Activated naive CD8-positive, alpha-beta T cell treated with anti-CD3 and anti-CD28 coated beads, Interleukin-2, amount 50 U/mL, for 24 hours (primary cell): Measurements from ENCODE around the gene KEAP1.
"Not testable (repeated sequence)": the region's sequence is repeated elsewhere in the genome, so short reads cannot be mapped to it uniquely, and the experiment has no call there.

Experiments used
- ATAC-seq: fragments of 150-1000 bp; cut with Tn5 transposase; one replicate; pipeline ENCODE4 v1.10.0; 2021
- DNase-seq: peaks from one replicate; pipeline ENCODE4 v3.0.0; 2021
- H3K27ac Mint-ChIP-seq: one replicate; pipeline ENCODE4 v1.8.0; 2021; ENCODE audit warnings: mild to moderate bottlenecking, mixed read lengths
- H3K27me3 Mint-ChIP-seq: one replicate; pipeline ENCODE4 v1.8.0; 2021; ENCODE audit warnings: mixed read lengths
- H3K36me3 Mint-ChIP-seq: one replicate; pipeline ENCODE4 v1.8.0; 2021; ENCODE audit warnings: low read depth, mixed read lengths
- H3K4me1 Mint-ChIP-seq: one replicate; pipeline ENCODE4 v1.8.0; 2021; ENCODE audit warnings: mixed read lengths
- H3K4me3 Mint-ChIP-seq: one replicate; pipeline ENCODE4 v1.8.0; 2021; ENCODE audit warnings: mild to moderate bottlenecking, moderate library complexity, mixed read lengths
- H3K9me3 Mint-ChIP-seq: one replicate; pipeline ENCODE4 v1.8.0; 2021; ENCODE audit warnings: mixed read lengths

KEAP1 gene

GRCh38 chr19:10538204-10538983 is 35.2 kb upstream of the KEAP1 start:
- ATAC-seq (no peak), DNase-seq (no peak)
- Mint-ChIP-seq H3K36me3 (no peaks in the 10 kb centered on the region), H3K27ac (no peak overlapping the region), H3K9me3 (no peaks in the 10 kb centered on the region), H3K4me3 (no peak overlapping the region), H3K4me1 (peaks cover 8% of the 10 kb centered on the region), H3K27me3 (peaks cover 28% of the 10 kb centered on the region)

DNA sequence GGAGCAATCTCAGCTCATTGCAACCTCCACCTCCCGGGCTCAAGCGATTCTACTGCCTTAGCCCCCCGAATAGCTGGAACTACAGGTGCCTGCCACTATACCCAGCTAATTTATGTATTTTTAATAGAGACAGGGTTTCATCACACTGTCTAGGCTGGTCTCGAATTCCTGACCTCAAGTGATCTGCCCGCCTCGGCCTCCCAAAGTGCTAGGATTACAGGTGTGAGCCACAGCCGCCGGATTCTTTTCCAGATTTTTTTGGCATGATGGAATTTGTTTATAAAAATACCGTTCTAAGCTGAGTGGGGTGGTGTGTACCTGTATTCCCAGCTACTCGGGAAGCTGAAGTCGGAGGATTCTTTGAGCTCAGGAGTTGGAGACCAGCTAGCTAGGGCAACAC is 34.5 kb upstream of the KEAP1 start:
- no peak for ATAC-seq
- H3K9me3 Mint-ChIP-seq: no peaks in the 10 kb centered on the region
- peaks cover 28% of the 10 kb centered on the region for H3K27me3 Mint-ChIP-seq
- peaks cover 6% of the 10 kb centered on the region for H3K4me1 Mint-ChIP-seq
- H3K4me3 Mint-ChIP-seq: no peak overlapping the region
- no peak overlapping the region for H3K27ac Mint-ChIP-seq
- DNase-seq: no peak
- H3K36me3 Mint-ChIP-seq: no peaks in the 10 kb centered on the region

GRCh38 chr19:10535613-10536012 is 32.5 kb upstream of the KEAP1 start:
- Mint-ChIP-seq H3K27me3 (peaks cover 28% of the 10 kb centered on the region), H3K27ac (no peak overlapping the region), H3K9me3 (no peaks in the 10 kb centered on the region), H3K4me1 (peaks cover 6% of the 10 kb centered on the region), H3K36me3 (no peaks in the 10 kb centered on the region), H3K4me3 (no peak overlapping the region)
- DNase-seq: no peak
- no peak for ATAC-seq

DNA sequence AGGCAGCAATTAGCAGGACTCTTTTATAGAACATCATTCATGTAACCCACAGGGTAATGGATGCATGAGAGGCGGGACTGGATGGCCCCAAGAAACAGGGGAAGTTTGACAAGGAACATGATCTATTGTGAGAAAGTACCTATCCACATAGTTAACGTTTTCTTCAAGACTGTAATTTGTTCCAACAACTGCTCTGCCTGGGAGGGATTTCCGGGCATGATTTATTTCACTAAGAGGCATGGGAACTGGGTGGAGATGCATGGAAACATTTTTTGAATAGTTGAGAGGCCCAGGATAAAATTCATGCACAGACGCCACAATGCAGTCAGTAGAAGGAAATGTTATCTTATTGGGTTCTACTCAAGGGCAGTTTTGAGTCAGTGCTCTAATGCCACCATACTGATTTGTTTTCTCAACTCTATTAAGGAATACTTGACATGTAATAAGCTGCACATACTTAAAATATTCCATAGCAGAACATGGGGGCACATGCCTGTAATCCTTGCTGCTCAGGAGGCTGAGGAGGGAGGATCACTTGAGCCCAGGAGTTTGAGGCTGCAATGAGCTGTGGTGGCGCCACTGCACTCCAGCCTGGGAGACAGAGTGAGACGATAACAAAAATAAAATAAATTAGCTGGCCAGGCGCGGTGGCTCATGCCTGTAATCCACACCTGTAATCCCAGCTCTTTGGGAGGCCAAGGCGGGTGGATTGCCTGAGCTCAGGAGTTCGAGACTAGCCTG is 30.7 kb upstream of the KEAP1 start:
- Mint-ChIP-seq H3K4me3 (no peak overlapping the region), H3K9me3 (no peaks in the 10 kb centered on the region), H3K27me3 (peaks cover 14% of the 10 kb centered on the region), H3K36me3 (no peaks in the 10 kb centered on the region), H3K27ac (no peak overlapping the region), H3K4me1 (peaks cover 5% of the 10 kb centered on the region)
- ATAC-seq (no peak), DNase-seq (no peak)

DNA sequence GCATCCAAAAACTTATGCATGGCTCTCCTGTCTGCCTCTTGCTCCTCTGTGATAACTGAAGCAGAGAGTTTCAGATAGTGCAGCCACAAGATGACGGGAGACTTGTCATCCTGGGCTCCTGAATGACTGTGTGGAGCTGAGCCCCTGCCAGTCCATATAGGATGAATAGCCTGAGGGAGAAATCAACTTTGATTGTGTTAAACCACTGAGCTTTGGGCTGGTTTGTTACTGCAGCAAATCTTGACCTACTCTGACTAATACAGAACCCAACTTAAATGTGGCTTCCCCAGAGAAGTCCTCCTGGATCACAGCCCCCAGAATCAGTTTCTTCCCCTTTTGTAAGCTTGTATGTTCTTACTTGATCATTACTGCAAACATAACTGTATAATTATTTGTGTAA is 29.3 kb upstream of the KEAP1 start:
- Mint-ChIP-seq H3K4me3 (no peak overlapping the region), H3K36me3 (no peaks in the 10 kb centered on the region), H3K27ac (no peak overlapping the region), H3K27me3 (peaks cover 6% of the 10 kb centered on the region), H3K4me1 (no peaks in the 10 kb centered on the region), H3K9me3 (no peaks in the 10 kb centered on the region)
- ATAC-seq (no peak), DNase-seq (no peak)

GRCh38 chr19:10526887-10527286 is 23.7 kb upstream of the KEAP1 start:
- not testable (repeated sequence) for ATAC-seq, DNase-seq, H3K27ac Mint-ChIP-seq, H3K27me3 Mint-ChIP-seq, H3K36me3 Mint-ChIP-seq, H3K4me3 Mint-ChIP-seq, H3K4me1 Mint-ChIP-seq, H3K9me3 Mint-ChIP-seq

DNA sequence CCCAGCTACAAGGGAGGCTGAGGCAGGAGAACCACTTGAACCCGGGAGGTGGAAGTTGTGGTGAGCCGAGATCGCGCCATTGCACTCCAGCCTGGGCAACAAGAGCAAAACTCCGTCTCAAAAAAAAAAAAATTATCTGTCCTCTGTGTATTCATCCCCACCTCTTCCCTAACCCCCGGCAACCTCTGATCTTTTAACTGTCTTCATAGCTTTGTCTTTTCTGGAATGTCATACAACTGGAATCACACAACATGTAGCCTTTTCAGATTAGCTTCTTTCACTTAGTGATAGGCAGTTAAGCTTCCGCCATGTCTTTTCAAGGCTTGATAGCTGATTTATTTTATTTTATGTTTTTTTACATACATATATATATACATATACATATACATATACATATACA is 22.5 kb upstream of the KEAP1 start:
- no peaks in the 10 kb centered on the region for H3K4me1 Mint-ChIP-seq
- H3K27ac Mint-ChIP-seq: no peak overlapping the region
- ATAC-seq: no peak
- H3K27me3 Mint-ChIP-seq: peaks cover 1% of the 10 kb centered on the region
- no peaks in the 10 kb centered on the region for H3K9me3 Mint-ChIP-seq
- DNase-seq: no peak
- no peak overlapping the region for H3K4me3 Mint-ChIP-seq
- H3K36me3 Mint-ChIP-seq: no peaks in the 10 kb centered on the region

- Mint-ChIP-seq H3K4me3 (no peak overlapping the region), H3K4me1 (peaks cover 13% of the 10 kb centered on the region), H3K27me3 (peaks cover 19% of the 10 kb centered on the region), H3K27ac (no peak overlapping the region), H3K9me3 (no peaks in the 10 kb centered on the region), H3K36me3 (no peaks in the 10 kb centered on the region)
- ATAC-seq (no peak), DNase-seq (no peak)
Measured at GRCh38 chr19:10523135-10523636, 20.0 kb upstream of the KEAP1 start.

DNA sequence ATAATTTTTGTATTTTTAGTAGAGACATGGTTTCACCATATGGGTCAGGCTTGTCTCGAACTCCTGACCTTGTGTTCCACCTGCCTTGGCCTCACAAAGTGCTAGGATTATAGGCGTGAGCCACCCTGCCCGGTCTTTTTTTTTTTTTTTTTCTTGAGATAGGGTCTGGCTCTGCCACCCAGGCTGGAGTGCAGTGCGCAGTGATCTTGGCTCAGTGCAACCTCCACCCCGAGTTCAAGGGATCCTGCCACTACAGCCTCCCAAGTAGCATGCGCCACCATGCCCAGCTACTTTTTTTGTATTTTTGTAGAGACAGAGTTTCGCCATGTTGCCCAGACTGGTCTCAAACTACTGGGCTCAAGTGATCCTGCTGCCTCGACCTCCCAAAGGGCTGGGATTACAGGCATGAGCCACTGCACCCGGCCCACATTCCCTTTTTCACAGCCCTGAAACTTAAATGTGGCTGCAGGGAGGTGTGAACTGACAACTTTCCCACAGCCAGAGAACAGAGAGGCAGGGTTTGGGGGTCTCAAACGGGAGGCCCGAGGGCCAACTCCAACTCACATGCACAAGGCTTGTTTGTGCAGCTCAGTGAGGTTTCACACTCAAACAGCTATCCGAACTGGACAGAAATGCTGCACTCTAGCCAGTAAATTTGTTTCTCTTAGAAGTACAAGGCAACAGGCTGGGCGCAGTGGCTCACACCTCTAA is 18.5 kb upstream of the KEAP1 start:
- ATAC-seq (no peak), DNase-seq (no peak)
- Mint-ChIP-seq H3K36me3 (no peaks in the 10 kb centered on the region), H3K4me3 (no peak overlapping the region), H3K27me3 (peaks cover 26% of the 10 kb centered on the region), H3K27ac (no peak overlapping the region), H3K9me3 (no peaks in the 10 kb centered on the region), H3K4me1 (peaks cover 20% of the 10 kb centered on the region)

GRCh38 chr19:10520652-10521318 is 17.6 kb upstream of the KEAP1 start:
- Mint-ChIP-seq H3K4me1 (peaks cover 21% of the 10 kb centered on the region), H3K27me3 (peaks cover 34% of the 10 kb centered on the region), H3K9me3 (no peaks in the 10 kb centered on the region), H3K27ac (no peak overlapping the region), H3K4me3 (no peak overlapping the region), H3K36me3 (no peaks in the 10 kb centered on the region)
- no peak for DNase-seq
- no peak for ATAC-seq

GRCh38 chr19:10519421-10519820 is 16.3 kb upstream of the KEAP1 start:
- ATAC-seq (no peak), DNase-seq (no peak)
- Mint-ChIP-seq H3K27ac (no peak overlapping the region), H3K9me3 (no peaks in the 10 kb centered on the region), H3K4me3 (no peak overlapping the region), H3K36me3 (no peaks in the 10 kb centered on the region), H3K27me3 (peaks cover 45% of the 10 kb centered on the region), H3K4me1 (peaks cover 23% of the 10 kb centered on the region)

DNA sequence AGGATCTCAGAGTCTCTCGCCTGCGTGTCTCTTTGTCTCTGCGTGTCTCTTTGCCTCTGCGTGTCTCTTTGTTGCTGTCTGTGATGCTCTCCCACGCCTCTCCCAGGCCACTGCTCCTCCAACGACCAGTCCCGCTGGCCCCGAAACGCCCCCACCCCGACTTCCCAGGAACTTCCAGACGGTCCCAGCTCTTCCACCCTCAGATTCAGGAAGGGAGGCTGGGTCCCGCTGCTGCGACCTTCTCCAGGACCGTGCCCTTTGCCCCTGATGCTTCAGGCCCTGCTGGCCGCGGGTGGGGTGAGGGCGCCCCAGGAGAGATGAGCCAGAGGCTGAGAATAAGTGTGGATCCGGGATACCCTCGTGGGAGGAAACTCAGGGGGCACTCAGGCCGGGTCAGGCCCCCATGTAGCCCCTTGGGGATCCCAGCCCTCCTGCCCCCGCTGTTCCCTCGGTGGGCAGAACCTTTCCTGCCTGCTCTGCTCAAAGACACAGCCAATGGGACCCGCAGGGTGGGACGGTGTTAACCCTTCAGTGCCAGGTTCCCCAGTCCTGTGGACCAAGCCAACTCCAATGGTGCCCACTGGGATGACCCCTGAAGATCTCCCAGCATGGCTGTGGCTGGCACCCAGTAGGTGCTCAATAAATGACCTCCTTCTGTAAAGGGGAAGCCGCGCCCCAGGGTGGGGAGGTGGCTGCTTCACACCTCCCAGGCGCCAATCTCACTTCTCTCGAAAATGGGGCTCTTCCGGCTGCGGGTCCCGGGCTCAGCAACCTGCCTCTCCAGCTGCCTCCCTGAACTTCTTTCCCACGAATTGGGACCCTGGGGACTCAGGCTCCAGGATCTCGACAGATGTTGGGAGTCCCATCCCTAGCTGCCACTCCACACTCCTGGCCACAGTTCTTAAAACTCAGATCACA is 15.5 kb upstream of the KEAP1 start:
- DNase-seq: no peak
- ATAC-seq: no peak
- H3K27ac Mint-ChIP-seq: no peak overlapping the region
- H3K27me3 Mint-ChIP-seq: peaks cover 47% of the 10 kb centered on the region
- no peaks in the 10 kb centered on the region for H3K36me3 Mint-ChIP-seq
- H3K4me3 Mint-ChIP-seq: peak overlapping the region; percentile 50
- no peaks in the 10 kb centered on the region for H3K9me3 Mint-ChIP-seq
- peaks cover 25% of the 10 kb centered on the region for H3K4me1 Mint-ChIP-seq

GRCh38 chr19:10517760-10518443 is 14.7 kb upstream of the KEAP1 start:
- ATAC-seq (no peak), DNase-seq (no peak)
- no peaks in the 10 kb centered on the region for H3K9me3 Mint-ChIP-seq
- peaks cover 29% of the 10 kb centered on the region for H3K4me1 Mint-ChIP-seq
- H3K27ac Mint-ChIP-seq: no peak overlapping the region
- H3K36me3 Mint-ChIP-seq: no peaks in the 10 kb centered on the region
- peak overlapping the region; percentile 50 for H3K4me3 Mint-ChIP-seq
- peaks cover 55% of the 10 kb centered on the region for H3K27me3 Mint-ChIP-seq
